H1 (cell line): ENCODE measurements around the gene STAT3.

ENCODE experiments used
- CHD1 ChIP-seq: IDR thresholded peaks from 2 replicates; pipeline ENCODE4 v1.6.1; 2012; ENCODE audit warnings: low read depth, low read length, improper control_type of control experiment
- CHD2 ChIP-seq: IDR thresholded peaks from 2 replicates; pipeline ENCODE4 v1.6.1; 2012; ENCODE audit warnings: low read length, improper control_type of control experiment
- CTCF ChIP-seq, 3 experiments: IDR thresholded peaks; 1 replicate in 2 of 3; 2 replicates in 1 of 3; pipeline versions ENCODE4 v1.5.1 to v1.6.1; 2011; ENCODE audit warnings: low read length in 3 of 3, mild to moderate bottlenecking in 3 of 3, inconsistent platforms in 2 of 3, low read depth in 1 of 3, moderate library complexity in 1 of 3; ENCODE audit not compliant: insufficient read depth in 1 of 3; ENCODE audit errors: control extremely low read depth in 1 of 3
- EGR1 ChIP-seq: IDR thresholded peaks from 2 replicates; pipeline ENCODE4 v1.6.1; 2011; ENCODE audit warnings: low read depth, low read length, borderline replicate concordance
- JUND ChIP-seq: IDR thresholded peaks from 2 replicates; pipeline ENCODE4 v1.6.1; 2011; ENCODE audit warnings: mild to moderate bottlenecking, improper control_type of control experiment, low read length
- POLR2A ChIP-seq, 2 experiments: IDR thresholded peaks; 1 replicate in 1 of 2; 2 replicates in 1 of 2; pipeline ENCODE4 v1.6.1; 2011; ENCODE audit warnings: low read depth in 2 of 2, low read length in 2 of 2, mild to moderate bottlenecking in 2 of 2; ENCODE audit errors: control extremely low read depth in 1 of 2
- POLR2AphosphoS5 ChIP-seq: IDR thresholded peaks from 2 replicates; pipeline ENCODE4 v1.6.1; 2011; ENCODE audit warnings: low read depth, low read length
- SIRT6 ChIP-seq: IDR thresholded peaks from one replicate; pipeline ENCODE4 v1.7.1; 2012; ENCODE audit warnings: low read length, inconsistent platforms
- TBP ChIP-seq: IDR thresholded peaks from 2 replicates; pipeline ENCODE4 v1.6.1; 2011; ENCODE audit warnings: low read depth, low read length, improper control_type of control experiment

DNA sequence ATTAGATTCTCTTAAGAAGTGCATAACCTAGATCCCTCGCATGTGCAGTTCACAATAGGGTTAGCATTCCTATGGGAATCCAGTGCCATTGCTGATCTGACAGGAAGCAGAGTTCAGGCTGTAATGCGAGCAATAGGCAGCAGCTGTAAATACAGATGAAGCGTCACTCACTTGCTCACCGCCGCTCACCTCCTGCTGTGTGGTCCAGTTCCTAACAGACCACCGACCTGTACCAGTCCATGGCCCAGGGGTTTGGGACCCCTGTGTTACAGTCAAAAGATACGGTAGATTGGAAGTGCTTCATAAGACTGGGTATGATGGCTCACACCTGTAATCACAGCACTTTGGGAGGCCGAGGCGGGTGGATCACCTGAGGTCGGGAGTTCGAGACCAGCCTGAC is 97.1 kb downstream of the STAT3 start:
- TF ChIP-seq CTCF (IDR thresholded peaks at IDR 0.05; ENCODE audit: control extremely low read depth in 1 of 3, insufficient read depth in 1 of 3, low read depth in 1 of 3, low read length in 3 of 3) (no peak), SIRT6 (no peak), POLR2AphosphoS5 (no peak), EGR1 (no peak), CHD1 (no peak), POLR2A (IDR thresholded peaks at IDR 0.05; ENCODE audit: control extremely low read depth in 1 of 2, low read depth in 2 of 2, low read length in 2 of 2) (no peak), JUND (no peak), TBP (no peak), CHD2 (no peak)
